Hepatocyte (in vitro differentiated cells): ENCODE data around the gene DEF6.

Source experiments
- EZH2 ChIP-seq: fragments of 200-600 bp; sonication (generic); IDR thresholded peaks from 2 replicates; pipeline ENCODE4 v1.6.1; 2016; ENCODE audit warnings: antibody characterized with exemption, mild to moderate bottlenecking, borderline replicate concordance
- EZH2phosphoT487 ChIP-seq: fragments of 200-600 bp; sonication (generic); IDR thresholded peaks from one replicate; pipeline ENCODE4 v1.6.1; 2018; ENCODE audit warnings: antibody characterized with exemption, mild to moderate bottlenecking, low read depth, moderate library complexity; ENCODE audit not compliant: unreplicated experiment, severe bottlenecking
- TF ChIP-seq, protein P1 (sequence below): fragments of 200-600 bp; sonication (generic); IDR thresholded peaks from 2 replicates; pipeline ENCODE4 v1.5.1; 2016; ENCODE audit warnings: antibody characterized with exemption, mild to moderate bottlenecking; ENCODE audit not compliant: poor library complexity

DNA sequence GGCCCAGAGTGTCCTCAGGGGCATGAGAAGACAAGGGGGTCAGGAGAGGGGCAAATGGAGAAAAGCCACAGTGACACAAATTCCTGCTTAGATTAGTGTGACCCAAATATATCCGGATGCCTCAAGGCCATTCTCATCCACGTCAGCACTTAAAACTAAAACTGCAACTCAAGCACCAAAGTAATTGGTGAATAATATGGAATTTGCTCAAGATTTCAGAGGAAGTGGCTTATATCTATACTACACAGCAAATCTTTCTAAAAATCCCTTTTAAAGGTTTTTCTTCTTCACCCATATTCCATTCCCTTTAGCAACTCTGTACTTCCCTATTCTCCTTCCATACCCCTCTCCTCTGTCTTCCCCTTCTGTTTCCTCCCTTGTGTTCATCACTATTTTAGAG is 15.2 kb downstream of the DEF6 start:
- TF ChIP-seq EZH2 (no peak), EZH2phosphoT487 (no peak)
- TF ChIP-seq, protein P1, sequence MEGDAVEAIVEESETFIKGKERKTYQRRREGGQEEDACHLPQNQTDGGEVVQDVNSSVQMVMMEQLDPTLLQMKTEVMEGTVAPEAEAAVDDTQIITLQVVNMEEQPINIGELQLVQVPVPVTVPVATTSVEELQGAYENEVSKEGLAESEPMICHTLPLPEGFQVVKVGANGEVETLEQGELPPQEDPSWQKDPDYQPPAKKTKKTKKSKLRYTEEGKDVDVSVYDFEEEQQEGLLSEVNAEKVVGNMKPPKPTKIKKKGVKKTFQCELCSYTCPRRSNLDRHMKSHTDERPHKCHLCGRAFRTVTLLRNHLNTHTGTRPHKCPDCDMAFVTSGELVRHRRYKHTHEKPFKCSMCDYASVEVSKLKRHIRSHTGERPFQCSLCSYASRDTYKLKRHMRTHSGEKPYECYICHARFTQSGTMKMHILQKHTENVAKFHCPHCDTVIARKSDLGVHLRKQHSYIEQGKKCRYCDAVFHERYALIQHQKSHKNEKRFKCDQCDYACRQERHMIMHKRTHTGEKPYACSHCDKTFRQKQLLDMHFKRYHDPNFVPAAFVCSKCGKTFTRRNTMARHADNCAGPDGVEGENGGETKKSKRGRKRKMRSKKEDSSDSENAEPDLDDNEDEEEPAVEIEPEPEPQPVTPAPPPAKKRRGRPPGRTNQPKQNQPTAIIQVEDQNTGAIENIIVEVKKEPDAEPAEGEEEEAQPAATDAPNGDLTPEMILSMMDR, result no peak
